Ovary (tissue), 9 donors: Measurements from ENCODE around the gene IRF2BPL. TPM values are rescaled to one million over a fixed set of nuclear protein-coding genes. Genes with fewer than 3 reads are reported as not detected.

Experiments
- DNase-seq, 5 donors: peaks; one replicate each; pipeline ENCODE4 v3.0.0-alpha.2; 2019 to 2020
- H3K27ac ChIP-seq, 2 donors: fragments of 200-600 bp; one replicate each; pipeline versions ENCODE4 v1.5.1 to v1.8.0; 2019 to 2022
- H3K27me3 ChIP-seq: fragments of 200-600 bp; one replicate; pipeline ENCODE4 v1.8.0; 2022
- H3K36me3 ChIP-seq: fragments of 200-600 bp; sonication (generic); one replicate; pipeline ENCODE4 v1.5.1; 2019
- H3K4me1 ChIP-seq: one replicate; pipeline ENCODE4 v1.8.1; 2013; ENCODE audit warnings: mild to moderate bottlenecking, moderate library complexity; ENCODE audit not compliant: insufficient read depth
- H3K4me3 ChIP-seq: fragments of 200-600 bp; sonication (generic); one replicate; pipeline ENCODE4 v1.5.1; 2017
- H3K9me3 ChIP-seq, 2 donors: fragments of 200-600 bp in 1 of 2; sonication (generic) in 1 of 2; one replicate each; pipeline versions ENCODE4 v1.5.1 to v1.8.1; 2013 to 2019; ENCODE audit warnings: mild to moderate bottlenecking in 1 of 2, moderate library complexity in 1 of 2
- CTCF ChIP-seq, 3 donors: fragments of 450-650 bp in 2 of 3; fragments of 200-600 bp in 1 of 3; IDR thresholded peaks; one replicate each; pipeline versions ENCODE4 v1.5.1 to v1.8.0; 2016 to 2022; ENCODE audit warnings: antibody characterized with exemption in 3 of 3, mild to moderate bottlenecking in 1 of 3
- EP300 ChIP-seq: sonication (generic); formaldehyde crosslinking; IDR thresholded peaks from one replicate; pipeline ENCODE4 v1.6.1; 2017; ENCODE audit warnings: antibody characterized with exemption
- POLR2A ChIP-seq: fragments of 450-650 bp; IDR thresholded peaks from one replicate; pipeline ENCODE4 v1.6.1; 2017; ENCODE audit warnings: antibody characterized with exemption, mild to moderate bottlenecking, moderate library complexity
- WGBS, 3 donors: extraction: QIAGEN DNeasy Blood & Tissue Kit in 1 of 3; methylation state at CpG; one replicate each; pipeline versions ENCODE4 v1.1.5 to v1.1.7; 2013 to 2017; 5-methylcytosine and 5-hydroxymethylcytosine counted together
- intact Hi-C, 4 donors: fragments of 100-400 bp; cut with DNase I; formaldehyde crosslinking; loops; one replicate each; pipeline versions ENCODE4 v1.11.0 to v1.15.1; 2022 to 2023
- polyA plus RNA-seq, 2 donors: library from polyadenylated mRNA; stranded (reverse); fragments of 200-250 nt in 1 of 2; fragments of 350-450 nt in 1 of 2; fragmentation: Illumina TruSeq in 1 of 2; extraction: RNeasy Lipid Tissue Mini Kit (QIAGEN cat#74804) in 1 of 2; gene quantifications; one replicate each; pipeline ENCODE4 v1.2.3, GENCODE V29; 2013 to 2014
- total RNA-seq, 7 donors: library from RNA; depleted of rRNA in 2 of 7; stranded (reverse); fragments of >200 nt in 2 of 7; fragmentation: NEBNext Ultra II Directional in 3 of 7; extraction: Animal tissue kit (Norgen Biotek cat#: 25700) in 3 of 7; gene quantifications; one replicate each; pipeline versions ENCODE4 v1.1.0 to v1.2.4, GENCODE V29; 2016 to 2023
- donor health status: DM: no; HTN: no; CAD: no; lungs with moderate emphysema.
- donor health status: DM: no; HTN: no; CAD: no.
- donor health status: Bipolar disorder and iron deficiency.
- donor health status: DM: yes; HTN: yes; CAD: no.
- donor health status: DM: no; HTN: no; CAD: no.
- donor health status: DM: yes; HTN: yes; CAD: no.

IRF2BPL gene
- total and polyA plus RNA-seq, 9 donors: 14.1 to 126 (median 78.1) TPM

- DNase-seq: peak in 2 of 5 donors; percentile 56 to 57
- Histone ChIP-seq H3K27me3 (no peaks in the 10 kb centered on the region), H3K4me1 (peaks cover 42% of the 10 kb centered on the region), H3K27ac (peak overlapping the region in 1 of 2 donors; percentile 92), H3K36me3 (no peaks in the 10 kb centered on the region), H3K9me3 (no peaks in the 10 kb centered on the region), H3K4me3 (peak overlapping the region; percentile 23)
- intact Hi-C loops: loop anchor here in 2 of 4 donors (2.0 to 5.0 kb wide), 3 partner anchors 14 to 124 kb away; no protein-coding TSS in a partner anchor
- no peak for TF ChIP-seq POLR2A
- TF ChIP-seq CTCF (IDR thresholded peaks at IDR 0.05): no peak
- no peak for TF ChIP-seq EP300
- 19 to 23% (median 22%) methylated on average over 23 of the region's 23 CpGs for WGBS, 3 donors
These were observed 12.5 kb upstream of the IRF2BPL start for GRCh38 chr14:77040741-77041653.

- DNase-seq: peak; percentile 99 to 100 (median 100)
- 0% methylated on average over 26 of the region's 26 CpGs for WGBS, 3 donors
- no peaks in the 10 kb centered on the region for H3K36me3 ChIP-seq
- H3K4me3 ChIP-seq: peak overlapping the region; percentile 23
- intact Hi-C loops: loop anchor here in 2 of 4 donors (2.0 to 5.0 kb wide), 3 partner anchors 13 to 123 kb away; no protein-coding TSS in a partner anchor
- H3K4me1 ChIP-seq: peaks cover 35% of the 10 kb centered on the region
- no peaks in the 10 kb centered on the region for H3K9me3 ChIP-seq
- TF ChIP-seq CTCF (IDR thresholded peaks at IDR 0.05) (no peak), EP300 (peak; percentile 89), POLR2A (peak; percentile 16)
- no peaks in the 10 kb centered on the region for H3K27me3 ChIP-seq
- peak overlapping the region; percentile 60 to 94 for H3K27ac ChIP-seq
These were observed 11.7 kb upstream of the IRF2BPL start for GRCh38 chr14:77040059-77040740.

GRCh38 chr14:77039285-77040058 lies 11.0 kb upstream of the IRF2BPL start:
- 2 to 4% (median 2%) methylated on average over 10 of the region's 10 CpGs for WGBS, 3 donors
- TF ChIP-seq EP300 (no peak), POLR2A (no peak)
- peak overlapping the region; percentile 60 to 94 for H3K27ac ChIP-seq
- H3K36me3 ChIP-seq: no peaks in the 10 kb centered on the region
- H3K9me3 ChIP-seq: no peaks in the 10 kb centered on the region
- intact Hi-C loops: loop anchor here in 2 of 4 donors (2.0 to 5.0 kb wide), 3 partner anchors 13 to 122 kb away; no protein-coding TSS in a partner anchor
- H3K27me3 ChIP-seq: no peaks in the 10 kb centered on the region
- H3K4me1 ChIP-seq: peaks cover 35% of the 10 kb centered on the region
- H3K4me3 ChIP-seq: peak overlapping the region; percentile 23
- DNase-seq: peak in 1 of 5 donors; percentile 38

- intact Hi-C loops: no loop called here
- peak in 4 of 5 donors; percentile 33 to 57 (median 56) for DNase-seq
- peak overlapping the region in 1 of 2 donors; percentile 94 for H3K27ac ChIP-seq
These were observed 9.5 kb upstream of the IRF2BPL start for GRCh38 chr14:77037938-77038568.

More at GRCh38 chr14:77037938-77038568, 9.5 kb upstream of the IRF2BPL start:
- no peaks in the 10 kb centered on the region for H3K36me3 ChIP-seq
- H3K4me3 ChIP-seq: no peak overlapping the region
- WGBS, 3 donors: 35 to 37% (median 36%) methylated on average over 21 of the region's 21 CpGs
- H3K4me1 ChIP-seq: peaks cover 29% of the 10 kb centered on the region
- H3K9me3 ChIP-seq: no peaks in the 10 kb centered on the region
- TF ChIP-seq CTCF (IDR thresholded peaks at IDR 0.05) (no peak), POLR2A (no peak), EP300 (no peak)
- H3K27me3 ChIP-seq: no peaks in the 10 kb centered on the region
